ENCODE data around the gene LRRC27. TPM values are rescaled to one million over a fixed set of nuclear protein-coding genes. Genes with fewer than 3 reads are reported as not detected.

The LRRC27 gene
- total RNA-seq, 1 experiment from 2014 or later, result 4.1 TPM

- ATAC-seq, result no peak
- Histone ChIP-seq H3K9me2 (ENCODE audit: insufficient read depth) (no peaks in the 10 kb centered on the region), H3K79me2 (ENCODE audit: insufficient read depth, low read length) (no peaks in the 10 kb centered on the region), H3K4me1 (ENCODE audit: control insufficient read depth in 1 of 2, insufficient read depth in 2 of 2, low read length in 2 of 2) (no peaks in the 10 kb centered on the region), H3K4me2 (ENCODE audit: low read length) (no peak overlapping the region), H3K27ac (ENCODE audit: low read depth, low read length) (no peak overlapping the region), H3K4me3 (replicated peaks in 1 of 2; ENCODE audit: low read depth in 1 of 2, low read length in 2 of 2) (no peak overlapping the region), H2AFZ (ENCODE audit: low read depth, low read length, poor library complexity, severe bottlenecking) (no peak overlapping the region), H4K20me1 (ENCODE audit: insufficient read depth) (no peaks in the 10 kb centered on the region), H3K27me3 (ENCODE audit: insufficient read depth, low read length) (no peaks in the 10 kb centered on the region), H3K9ac (ENCODE audit: low read length) (no peak overlapping the region), H3K36me3 (ENCODE audit: control insufficient read depth in 1 of 2, insufficient read depth in 2 of 2, low read length in 2 of 2) (no peaks in the 10 kb centered on the region), H3K9me3 (ENCODE audit: control insufficient read depth in 1 of 2, insufficient read depth in 1 of 2, low read depth in 1 of 2, low read length in 2 of 2) (no peaks in the 10 kb centered on the region)
- TF ChIP-seq EGR1 (IDR thresholded peaks at IDR 0.05; ENCODE audit: low read depth) (no peak), FOSL1 (IDR thresholded peaks at IDR 0.05; ENCODE audit: low read depth) (no peak), ZBTB33 (IDR thresholded peaks at IDR 0.05; ENCODE audit: extremely low read depth, insufficient replicate concordance, low read length) (no peak), ZFX (IDR thresholded peaks at IDR 0.05) (no peak), YY1 (IDR thresholded peaks at IDR 0.05; ENCODE audit: extremely low read depth, insufficient replicate concordance, low read depth, low read length) (no peak), EZH2phosphoT487 (IDR thresholded peaks at IDR 0.05; ENCODE audit: borderline replicate concordance) (no peak), SIN3A (IDR thresholded peaks at IDR 0.05; ENCODE audit: low read depth) (no peak), RAD21 (IDR thresholded peaks at IDR 0.05; ENCODE audit: low read depth) (no peak), CBX3 (IDR thresholded peaks at IDR 0.05; ENCODE audit: low read depth) (no peak), MAX (IDR thresholded peaks at IDR 0.05) (no peak), ZNF274 (IDR thresholded peaks at IDR 0.05; ENCODE audit: low read depth, low read length) (no peak), JUND (IDR thresholded peaks at IDR 0.05) (no peak), TCF7L2 (IDR thresholded peaks at IDR 0.05; ENCODE audit: borderline replicate concordance, extremely low read depth, insufficient read depth, insufficient read length) (no peak), POLR2AphosphoS5 (IDR thresholded peaks at IDR 0.05; ENCODE audit: low read depth, low read length) (no peak)
- intact Hi-C loops (cut with micrococcal nuclease), result no loop called here
- ChIA-PET CTCF (no interaction called here), RAD21 (ENCODE audit: low non-redundant PET in 1 of 2, low total read pairs in 2 of 2, uncharacterized antibody in 2 of 2, unreplicated experiment in 2 of 2) (no interaction called here), POLR2A (no interaction called here)
- DNase-seq (ENCODE audit: low read depth, low spot score), result no peak
- no TSS peak for BruUV-seq (replicated peaks)
These were observed 18.4 kb downstream of the LRRC27 start for GRCh38 chr10:132350391-132350790.
